ENCODE results near the gene TAX1BP1. TPM values are rescaled to one million over a fixed set of nuclear protein-coding genes. Genes with fewer than 3 reads are reported as not detected.

Gene TAX1BP1
- total RNA-seq, 2 experiments from 2014 or later, result 104 to 105 TPM

DNA sequence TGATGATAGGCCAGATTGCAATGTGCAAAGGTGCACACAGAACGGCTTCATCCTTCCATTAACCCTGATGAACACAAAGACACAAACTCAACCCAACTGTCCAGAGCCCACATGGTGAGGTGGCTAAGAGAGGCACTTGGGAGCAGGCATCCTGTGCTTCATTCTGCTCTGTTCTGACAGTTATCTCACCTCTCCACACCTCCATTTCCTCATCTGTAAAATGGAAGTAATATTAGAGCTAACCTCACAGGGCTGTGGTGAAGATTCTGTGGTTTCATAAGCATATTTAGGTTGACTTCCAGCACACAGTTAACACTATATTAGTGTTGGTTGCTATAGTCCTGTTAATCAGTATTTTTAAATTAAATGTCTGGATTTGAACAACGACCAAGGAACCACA, 126.3 kb downstream of the TAX1BP1 start:
- no peaks in the 10 kb centered on the region for H3K9me3 Mint-ChIP-seq
- no peaks in the 10 kb centered on the region for H3K4me1 Mint-ChIP-seq (ENCODE audit: low read depth)
- ChIA-PET POLR2A (no interaction called here), CTCF (no interaction called here)
- H3K4me3 Mint-ChIP-seq, result no peak overlapping the region
- DNase-seq, result no peak
- H3K27me3 Mint-ChIP-seq, result no peaks in the 10 kb centered on the region
- H3K36me3 Mint-ChIP-seq, result no peaks in the 10 kb centered on the region
- no peak overlapping the region for H3K27ac Mint-ChIP-seq
- intact Hi-C loops (cut with micrococcal nuclease), result no loop called here

DNA sequence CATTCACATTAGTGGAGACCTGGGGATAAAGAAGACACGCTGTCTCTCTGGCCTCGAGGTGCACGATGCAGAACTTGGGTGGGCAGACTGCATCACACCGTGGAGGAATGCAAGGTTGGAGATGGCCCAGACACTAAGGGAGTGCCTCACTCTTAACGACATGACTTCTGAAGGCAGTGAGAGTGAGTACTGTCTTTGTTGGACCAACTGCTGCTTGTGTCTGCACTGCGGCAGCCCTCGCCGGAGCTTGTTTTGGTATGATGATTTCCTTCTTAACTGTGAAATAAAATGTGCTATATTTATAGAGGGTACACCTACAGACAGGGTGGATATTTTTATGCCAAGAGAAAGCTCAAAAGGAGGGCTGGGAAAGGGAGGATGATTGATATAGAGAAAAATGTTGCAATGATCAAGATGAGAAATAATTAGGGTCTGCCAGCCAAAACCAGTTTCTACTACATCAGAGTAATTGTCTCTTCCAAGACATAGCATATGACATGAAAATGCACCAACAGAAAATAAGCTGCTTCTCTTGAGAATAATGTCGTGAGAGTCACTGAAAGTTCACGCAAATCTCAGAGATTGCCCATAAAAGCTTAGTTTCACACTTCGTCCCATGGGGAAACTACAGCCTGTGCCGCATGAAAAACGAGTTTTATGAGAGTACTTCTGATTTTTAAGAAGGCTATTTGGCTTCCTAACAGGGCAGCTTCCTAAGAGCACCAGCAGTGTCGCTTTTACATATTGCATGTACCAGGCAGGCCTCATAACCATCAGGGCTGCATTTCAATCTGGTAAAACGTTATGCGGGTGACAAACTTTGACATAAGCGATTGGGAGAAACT, 127.1 kb downstream of the TAX1BP1 start:
- no peaks in the 10 kb centered on the region for H3K4me1 Mint-ChIP-seq (ENCODE audit: low read depth)
- POLR2A ChIA-PET, result no interaction called here
- H3K9me3 Mint-ChIP-seq, result no peaks in the 10 kb centered on the region
- H3K36me3 Mint-ChIP-seq, result no peaks in the 10 kb centered on the region
- no peak for DNase-seq
- H3K27me3 Mint-ChIP-seq, result no peaks in the 10 kb centered on the region
- no peak overlapping the region for H3K27ac Mint-ChIP-seq
- intact Hi-C loops (cut with micrococcal nuclease), result no loop called here
- no peak overlapping the region for H3K4me3 Mint-ChIP-seq
- CTCF ChIA-PET, result no interaction called here

DNA sequence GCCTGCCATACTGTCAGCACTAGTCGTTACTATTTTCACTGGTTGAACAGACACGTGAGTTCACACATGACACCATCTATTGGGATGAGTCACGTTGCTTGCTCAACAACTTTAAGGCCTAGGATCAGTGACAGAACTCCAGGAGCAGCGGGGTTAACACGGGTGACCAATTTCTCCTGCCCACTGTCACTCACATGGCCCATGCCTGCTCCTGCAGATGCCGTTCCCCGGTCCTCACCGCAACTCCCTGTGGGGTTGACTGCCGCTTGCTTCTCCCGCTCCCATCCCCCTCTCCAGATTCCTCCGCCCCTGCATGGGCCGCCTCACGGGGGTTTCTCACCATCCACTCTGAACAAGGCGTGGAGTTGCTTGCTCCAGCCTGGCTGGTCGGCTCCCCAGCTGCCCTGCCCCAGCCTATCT, 128.2 kb downstream of the TAX1BP1 start:
- Mint-ChIP-seq H3K4me3 (no peak overlapping the region), H3K36me3 (no peaks in the 10 kb centered on the region), H3K27ac (no peak overlapping the region), H3K4me1 (ENCODE audit: low read depth) (no peaks in the 10 kb centered on the region), H3K27me3 (no peaks in the 10 kb centered on the region), H3K9me3 (no peaks in the 10 kb centered on the region)
- intact Hi-C loops (cut with micrococcal nuclease), result no loop called here
- POLR2A ChIA-PET, result no interaction called here
- CTCF ChIA-PET, result no interaction called here
- no peak for DNase-seq

DNA sequence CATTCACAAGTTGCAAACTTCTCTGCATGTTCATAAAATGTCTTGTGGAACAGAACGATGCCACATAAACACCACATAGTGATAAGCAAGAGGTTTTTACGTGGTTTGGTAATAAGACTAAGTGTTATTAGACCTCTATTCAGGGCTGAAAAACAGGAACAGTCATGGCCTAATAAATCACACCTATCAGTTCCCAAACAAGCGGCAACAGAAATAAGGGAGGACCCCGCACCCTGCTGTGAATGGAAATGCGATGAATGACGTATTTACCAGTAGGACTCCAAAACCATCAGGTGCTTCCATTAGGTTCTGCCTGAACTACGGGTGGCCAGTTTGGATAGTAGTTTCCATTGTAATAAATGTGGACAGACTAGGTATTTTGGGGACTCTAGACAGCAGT, 129.1 kb downstream of the TAX1BP1 start:
- H3K27ac Mint-ChIP-seq, result no peak overlapping the region
- intact Hi-C loops (cut with micrococcal nuclease), result no loop called here

DNA sequence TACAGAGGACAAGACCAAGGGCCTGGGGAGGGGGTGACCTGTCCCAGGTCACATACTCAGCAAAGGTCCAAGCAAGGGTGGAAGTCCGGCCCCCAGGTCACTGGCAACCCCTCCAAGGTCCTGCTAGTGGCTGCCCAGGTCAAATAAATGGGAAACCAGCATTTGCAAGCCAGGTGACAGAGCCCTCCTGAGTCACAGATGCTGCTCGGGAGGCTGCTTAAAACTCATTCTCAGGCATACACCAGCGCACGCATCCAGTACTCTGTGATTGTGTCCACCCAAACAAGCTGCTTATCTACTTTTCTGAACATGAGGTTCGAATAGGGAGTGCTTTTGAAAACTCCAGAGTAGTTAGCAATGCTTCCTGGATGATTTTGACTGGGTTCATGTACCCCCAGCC, 130.6 kb downstream of the TAX1BP1 start:
- POLR2A ChIA-PET, result no interaction called here
- intact Hi-C loops (cut with micrococcal nuclease), result no loop called here
- CTCF ChIA-PET, result no interaction called here
- no peaks in the 10 kb centered on the region for H3K27me3 Mint-ChIP-seq
- DNase-seq, result no peak
- H3K36me3 Mint-ChIP-seq, result no peaks in the 10 kb centered on the region
- no peak overlapping the region for H3K27ac Mint-ChIP-seq
- H3K4me1 Mint-ChIP-seq (ENCODE audit: low read depth), result no peaks in the 10 kb centered on the region
- H3K4me3 Mint-ChIP-seq, result no peak overlapping the region
- no peaks in the 10 kb centered on the region for H3K9me3 Mint-ChIP-seq

More for the DNA sequence above, 129.1 kb downstream of the TAX1BP1 start:
- Mint-ChIP-seq H3K27me3 (no peaks in the 10 kb centered on the region), H3K9me3 (no peaks in the 10 kb centered on the region), H3K36me3 (no peaks in the 10 kb centered on the region), H3K4me1 (ENCODE audit: low read depth) (no peaks in the 10 kb centered on the region), H3K4me3 (no peak overlapping the region)
- ChIA-PET CTCF (no interaction called here), POLR2A (no interaction called here)
- no peak for DNase-seq

DNA sequence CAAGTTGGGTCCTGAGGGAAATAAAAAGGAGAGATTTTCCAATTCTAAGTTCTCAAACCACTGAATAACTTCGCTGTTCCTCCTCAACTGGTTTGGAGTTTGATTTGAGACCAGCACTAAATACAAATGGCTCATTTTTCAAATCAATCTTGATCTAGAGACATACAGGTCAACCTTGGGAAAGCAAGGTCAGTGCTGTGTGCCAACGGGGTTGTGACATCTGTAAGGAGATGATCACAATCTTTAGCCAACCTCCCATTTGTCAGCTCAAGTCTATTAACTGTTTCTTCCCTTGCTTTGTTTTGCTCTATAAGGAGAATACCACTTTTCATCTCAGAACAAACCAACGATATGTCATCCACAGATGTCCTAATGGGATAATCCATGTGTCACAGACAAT, 131.1 kb downstream of the TAX1BP1 start:
- Mint-ChIP-seq H3K27me3 (no peaks in the 10 kb centered on the region), H3K27ac (no peak overlapping the region), H3K9me3 (no peaks in the 10 kb centered on the region), H3K36me3 (no peaks in the 10 kb centered on the region), H3K4me3 (no peak overlapping the region), H3K4me1 (ENCODE audit: low read depth) (no peaks in the 10 kb centered on the region)
- no peak for DNase-seq
- ChIA-PET POLR2A (no interaction called here), CTCF (no interaction called here)
- intact Hi-C loops (cut with micrococcal nuclease), result no loop called here

DNA sequence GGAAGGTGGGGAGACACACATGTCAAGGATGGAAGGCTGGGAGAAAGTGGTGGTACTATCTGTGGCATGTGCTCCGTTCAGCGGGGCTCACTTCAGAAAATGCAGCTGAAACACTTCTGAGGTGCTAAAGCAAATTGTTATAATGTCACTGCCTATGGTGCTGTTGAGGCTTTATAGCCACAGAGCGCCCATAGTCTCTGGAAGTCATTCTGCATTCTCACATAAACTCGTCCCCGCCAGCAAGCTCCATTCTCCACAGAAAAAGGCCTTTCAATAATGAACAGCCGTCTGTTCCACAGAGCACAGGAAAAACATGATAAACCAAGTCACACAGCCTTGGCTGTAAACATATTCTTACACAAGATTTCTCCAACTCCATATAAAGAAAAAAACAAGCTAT, 131.9 kb downstream of the TAX1BP1 start:
- Mint-ChIP-seq H3K9me3 (no peaks in the 10 kb centered on the region), H3K4me3 (no peak overlapping the region), H3K36me3 (no peaks in the 10 kb centered on the region), H3K27me3 (no peaks in the 10 kb centered on the region), H3K4me1 (ENCODE audit: low read depth) (no peaks in the 10 kb centered on the region), H3K27ac (no peak overlapping the region)
- no peak for DNase-seq
- intact Hi-C loops (cut with micrococcal nuclease), result no loop called here
- ChIA-PET POLR2A (no interaction called here), CTCF (no interaction called here)

DNA sequence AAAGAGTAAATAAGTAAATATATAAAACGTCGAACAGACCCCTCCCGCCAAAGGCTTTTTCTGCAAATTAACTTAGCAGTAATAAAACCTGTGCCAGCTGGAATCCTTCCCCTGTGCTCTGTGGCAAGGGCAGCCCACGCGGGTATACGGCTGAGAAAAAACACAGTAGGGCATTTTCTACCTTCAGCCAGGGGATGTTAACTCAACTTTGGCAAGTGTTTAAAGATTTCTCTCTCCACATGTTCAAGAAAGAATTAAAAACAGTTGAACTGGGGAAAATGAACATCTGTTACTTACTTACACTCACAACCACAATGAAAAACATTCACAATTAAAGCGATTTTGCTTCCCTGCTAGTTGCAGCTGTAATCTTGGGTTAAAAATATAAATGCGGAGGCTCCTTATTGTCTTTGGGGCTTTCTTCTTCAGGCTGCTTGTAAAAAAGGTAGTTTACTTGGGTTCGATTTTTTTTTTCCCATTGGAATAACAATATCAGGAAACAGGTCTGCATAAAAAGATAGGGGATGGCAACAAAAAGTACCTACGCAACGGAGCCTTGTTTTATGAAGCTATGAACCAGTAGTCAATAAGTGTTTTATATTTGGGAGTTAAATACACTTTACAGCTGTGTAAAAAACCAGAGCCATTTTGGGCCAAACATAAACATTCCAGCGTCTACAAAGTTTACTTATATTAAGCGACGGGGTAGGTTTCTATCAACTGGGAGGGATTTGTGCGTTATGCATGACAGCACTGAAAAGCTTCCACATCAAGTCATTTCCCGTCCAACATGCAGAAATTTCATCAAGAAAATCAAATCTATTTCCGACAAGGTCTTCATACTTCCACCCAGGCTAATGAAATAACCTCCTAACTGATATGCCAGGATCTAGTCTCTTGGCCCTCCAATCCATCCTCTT, 132.7 kb downstream of the TAX1BP1 start:
- DNase-seq, result no peak
- H3K27me3 Mint-ChIP-seq, result no peaks in the 10 kb centered on the region
- no peak overlapping the region for H3K4me3 Mint-ChIP-seq
- no peaks in the 10 kb centered on the region for H3K36me3 Mint-ChIP-seq
- no peaks in the 10 kb centered on the region for H3K4me1 Mint-ChIP-seq (ENCODE audit: low read depth)
- no peak overlapping the region for H3K27ac Mint-ChIP-seq
- H3K9me3 Mint-ChIP-seq, result no peaks in the 10 kb centered on the region
- ChIA-PET CTCF (no interaction called here), POLR2A (no interaction called here)
- intact Hi-C loops (cut with micrococcal nuclease), result no loop called here

DNA sequence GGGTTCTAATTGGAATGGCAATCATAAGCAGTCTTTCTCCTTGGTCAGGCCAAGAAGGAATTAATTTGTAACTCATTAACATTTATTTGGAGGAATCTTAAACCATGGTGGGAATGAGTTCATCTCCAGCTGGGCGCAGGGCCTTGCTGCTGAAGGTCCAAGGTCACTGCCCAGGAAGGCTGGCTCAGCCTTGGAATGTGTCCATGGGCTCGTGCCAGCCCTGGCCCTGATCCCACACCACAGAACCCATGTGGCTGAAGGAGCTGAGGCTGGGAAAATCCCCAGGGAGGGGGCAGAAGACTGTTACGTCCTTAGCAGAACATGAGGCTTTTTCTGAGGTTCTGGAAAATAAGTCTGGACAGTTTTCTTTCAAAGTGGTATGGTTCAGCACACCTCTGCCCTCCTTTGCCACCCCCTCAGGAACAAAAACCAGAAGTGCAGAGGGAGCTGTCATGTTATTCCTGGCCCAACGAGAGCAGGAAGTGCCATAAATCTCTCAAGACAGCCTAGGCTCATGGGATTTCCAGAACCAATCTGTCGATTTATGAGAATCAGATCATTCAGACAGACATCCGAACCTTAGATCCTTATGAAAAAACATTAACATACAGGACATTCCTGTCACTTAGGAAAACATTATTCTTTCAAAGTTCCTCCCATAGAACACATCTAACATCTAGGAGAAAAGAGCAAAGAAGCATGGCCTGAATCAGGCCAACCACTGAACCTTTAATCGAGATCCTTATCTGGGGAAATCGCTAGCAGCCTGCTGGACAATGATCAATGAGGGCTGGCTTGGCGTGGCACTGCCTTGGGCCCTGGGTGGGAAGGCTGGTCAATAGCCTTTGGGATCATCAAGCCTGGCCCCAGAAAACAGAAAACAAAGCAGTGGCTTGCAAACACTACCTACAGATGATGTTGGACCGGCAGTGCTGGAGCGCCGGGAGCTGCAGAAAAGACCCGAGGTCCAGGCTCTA, 134.3 kb downstream of the TAX1BP1 start:
- intact Hi-C loops (cut with micrococcal nuclease), result no loop called here
- no peaks in the 10 kb centered on the region for H3K27me3 Mint-ChIP-seq
- no peaks in the 10 kb centered on the region for H3K9me3 Mint-ChIP-seq
- H3K4me1 Mint-ChIP-seq (ENCODE audit: low read depth), result no peaks in the 10 kb centered on the region
- H3K27ac Mint-ChIP-seq, result no peak overlapping the region
- H3K4me3 Mint-ChIP-seq, result no peak overlapping the region
- CTCF ChIA-PET, result no interaction called here
- POLR2A ChIA-PET, result no interaction called here
- DNase-seq, result no peak
- no peaks in the 10 kb centered on the region for H3K36me3 Mint-ChIP-seq

DNA sequence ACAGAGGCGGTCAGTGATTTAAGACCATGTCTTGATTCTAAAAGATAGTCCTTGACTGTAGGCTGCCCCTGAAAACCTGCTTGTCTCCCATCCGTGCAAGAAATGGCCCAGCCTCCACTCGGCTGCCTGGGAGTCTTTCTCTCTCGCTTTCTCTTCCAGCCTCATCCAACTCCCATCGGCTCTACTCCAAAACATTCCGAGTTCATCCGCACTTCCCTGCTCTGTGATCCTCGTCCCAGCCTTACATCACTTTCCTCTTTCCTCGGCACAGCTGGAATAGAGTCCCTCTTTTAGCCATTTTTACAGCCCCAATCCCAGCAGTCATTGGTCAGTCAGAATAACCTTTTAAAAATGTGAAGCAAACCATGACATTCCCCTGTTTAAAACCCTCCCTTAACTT, 135.1 kb downstream of the TAX1BP1 start:
- Mint-ChIP-seq H3K27me3 (no peaks in the 10 kb centered on the region), H3K4me3 (no peak overlapping the region), H3K9me3 (no peaks in the 10 kb centered on the region), H3K4me1 (ENCODE audit: low read depth) (no peaks in the 10 kb centered on the region), H3K36me3 (no peaks in the 10 kb centered on the region), H3K27ac (no peak overlapping the region)
- ChIA-PET POLR2A (no interaction called here), CTCF (no interaction called here)
- intact Hi-C loops (cut with micrococcal nuclease), result no loop called here
- DNase-seq, result no peak

DNA sequence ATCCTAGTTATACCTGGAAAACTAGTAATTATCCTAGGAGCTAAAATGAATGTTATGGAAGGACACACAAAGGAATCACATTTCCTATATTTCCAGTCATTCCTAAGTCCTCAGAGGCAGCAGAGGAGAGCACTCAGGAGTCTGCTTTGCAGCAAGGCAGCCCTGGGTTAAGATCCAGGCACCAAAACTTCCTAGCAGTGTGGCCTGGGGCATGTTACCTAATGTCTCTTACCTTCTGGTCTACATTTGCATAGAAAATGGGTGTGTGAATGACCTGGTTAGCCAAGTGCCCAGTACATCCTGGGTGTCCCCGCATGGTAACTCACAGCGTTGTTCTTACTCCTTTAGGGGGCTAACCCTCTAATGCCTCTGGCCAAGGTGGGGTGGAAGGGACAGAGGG, 135.9 kb downstream of the TAX1BP1 start:
- Mint-ChIP-seq H3K36me3 (no peaks in the 10 kb centered on the region), H3K4me3 (no peak overlapping the region), H3K27ac (no peak overlapping the region), H3K9me3 (no peaks in the 10 kb centered on the region), H3K4me1 (ENCODE audit: low read depth) (no peaks in the 10 kb centered on the region), H3K27me3 (no peaks in the 10 kb centered on the region)
- ChIA-PET CTCF (no interaction called here), POLR2A (no interaction called here)
- intact Hi-C loops (cut with micrococcal nuclease), result no loop called here
- DNase-seq, result no peak

DNA sequence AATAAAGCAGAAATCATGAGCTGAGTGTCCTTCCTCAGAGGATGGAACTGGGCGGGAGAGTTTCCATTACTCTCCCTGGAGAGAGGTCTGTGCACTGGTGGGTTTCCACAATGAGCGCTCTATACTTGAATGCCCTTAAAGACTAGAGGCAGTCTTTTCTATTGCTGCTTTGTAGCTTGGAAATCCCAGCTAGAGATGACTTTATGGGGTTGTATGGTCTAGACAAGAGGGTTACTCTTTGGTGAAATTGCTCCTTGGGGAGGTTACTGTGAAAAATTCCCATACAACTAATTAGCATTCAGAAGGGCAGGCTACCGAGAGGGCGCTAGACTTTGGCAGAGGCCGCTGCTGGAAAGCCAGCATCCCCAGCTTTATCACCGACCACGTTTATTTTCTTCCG, 136.8 kb downstream of the TAX1BP1 start:
- ChIA-PET CTCF (no interaction called here), POLR2A (no interaction called here)
- H3K36me3 Mint-ChIP-seq, result no peaks in the 10 kb centered on the region
- H3K27ac Mint-ChIP-seq, result no peak overlapping the region
- H3K9me3 Mint-ChIP-seq, result no peaks in the 10 kb centered on the region
- no peak overlapping the region for H3K4me3 Mint-ChIP-seq
- DNase-seq, result no peak
- intact Hi-C loops (cut with micrococcal nuclease), result no loop called here
- no peaks in the 10 kb centered on the region for H3K4me1 Mint-ChIP-seq (ENCODE audit: low read depth)
- H3K27me3 Mint-ChIP-seq, result no peaks in the 10 kb centered on the region

Data from activated CD4-positive, alpha-beta memory T cell treated with anti-CD3 and anti-CD28 coated beads for 36 hours (primary cell).